ENCODE results near the gene APELA.

GRCh38 chr4:164906368-164906767, 29.4 kb downstream of the APELA start:
- TF ChIP-seq, protein P1, sequence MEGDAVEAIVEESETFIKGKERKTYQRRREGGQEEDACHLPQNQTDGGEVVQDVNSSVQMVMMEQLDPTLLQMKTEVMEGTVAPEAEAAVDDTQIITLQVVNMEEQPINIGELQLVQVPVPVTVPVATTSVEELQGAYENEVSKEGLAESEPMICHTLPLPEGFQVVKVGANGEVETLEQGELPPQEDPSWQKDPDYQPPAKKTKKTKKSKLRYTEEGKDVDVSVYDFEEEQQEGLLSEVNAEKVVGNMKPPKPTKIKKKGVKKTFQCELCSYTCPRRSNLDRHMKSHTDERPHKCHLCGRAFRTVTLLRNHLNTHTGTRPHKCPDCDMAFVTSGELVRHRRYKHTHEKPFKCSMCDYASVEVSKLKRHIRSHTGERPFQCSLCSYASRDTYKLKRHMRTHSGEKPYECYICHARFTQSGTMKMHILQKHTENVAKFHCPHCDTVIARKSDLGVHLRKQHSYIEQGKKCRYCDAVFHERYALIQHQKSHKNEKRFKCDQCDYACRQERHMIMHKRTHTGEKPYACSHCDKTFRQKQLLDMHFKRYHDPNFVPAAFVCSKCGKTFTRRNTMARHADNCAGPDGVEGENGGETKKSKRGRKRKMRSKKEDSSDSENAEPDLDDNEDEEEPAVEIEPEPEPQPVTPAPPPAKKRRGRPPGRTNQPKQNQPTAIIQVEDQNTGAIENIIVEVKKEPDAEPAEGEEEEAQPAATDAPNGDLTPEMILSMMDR (IDR thresholded peaks at IDR 0.05): no peak
- TF ChIP-seq POLR2A (IDR thresholded peaks at IDR 0.05): no peak
